HepG2 (cell line): ENCODE measurements around the gene LSM12. TPM values are rescaled to one million over a fixed set of nuclear protein-coding genes. Genes with fewer than 3 reads are reported as not detected.

Experiments
- CHCHD3 ChIP-seq: sonication (generic); formaldehyde crosslinking; IDR thresholded peaks from 2 replicates; pipeline ENCODE4 v1.8.0; 2022; ENCODE audit warnings: mild to moderate bottlenecking, missing genetic modification reagents, moderate library complexity
- ELF1 ChIP-seq: sonication (generic); formaldehyde crosslinking; IDR thresholded peaks from 2 replicates; pipeline ENCODE4 v1.4.0; 2020; ENCODE audit warnings: missing genetic modification reagents
- GABPB1 ChIP-seq: IDR thresholded peaks from 2 replicates; pipeline ENCODE4 v1.6.1; 2016; ENCODE audit warnings: mild to moderate bottlenecking, missing genetic modification reagents, moderate library complexity, missing compliant biosample characterization
- GATAD1 ChIP-seq: IDR thresholded peaks from 2 replicates; pipeline ENCODE4 v1.6.1; 2016; ENCODE audit warnings: missing genetic modification reagents, missing compliant biosample characterization
- GATAD2A ChIP-seq: IDR thresholded peaks from 2 replicates; pipeline ENCODE4 v1.6.1; 2016
- GTF3A ChIP-seq: sonication (generic); formaldehyde crosslinking; conservative IDR thresholded peaks from 2 replicates; pipeline ENCODE4 v1.4.0; 2020; ENCODE audit warnings: mild to moderate bottlenecking, missing genetic modification reagents
- KLF13 ChIP-seq: sonication (generic); formaldehyde crosslinking; IDR thresholded peaks from 2 replicates; pipeline ENCODE4 v1.4.0; 2020; ENCODE audit warnings: mild to moderate bottlenecking, missing genetic modification reagents
- NFYC ChIP-seq: IDR thresholded peaks from 2 replicates; pipeline ENCODE4 v1.6.1; 2016; ENCODE audit warnings: missing genetic modification reagents, missing compliant biosample characterization
- NPAS2 ChIP-seq: sonication (generic); formaldehyde crosslinking; IDR thresholded peaks from 2 replicates; pipeline ENCODE4 v1.8.0; 2022; ENCODE audit warnings: mild to moderate bottlenecking, missing genetic modification reagents, borderline replicate concordance
- RELA ChIP-seq: sonication (generic); formaldehyde crosslinking; IDR thresholded peaks from 2 replicates; pipeline ENCODE4 v1.4.0; 2020; ENCODE audit warnings: missing genetic modification reagents
- SMAD1 ChIP-seq: sonication (generic); formaldehyde crosslinking; IDR thresholded peaks from 2 replicates; pipeline ENCODE4 v1.4.0; 2020; ENCODE audit warnings: missing genetic modification reagents, low read depth, mild to moderate bottlenecking, borderline replicate concordance
- SP2 ChIP-seq: sonication (generic); formaldehyde crosslinking; IDR thresholded peaks from 2 replicates; pipeline ENCODE4 v1.5.1; 2020; ENCODE audit warnings: mild to moderate bottlenecking, missing genetic modification reagents
- TOPORS ChIP-seq: sonication (generic); formaldehyde crosslinking; IDR thresholded peaks from 2 replicates; pipeline ENCODE4 v1.8.0; 2023; ENCODE audit warnings: mild to moderate bottlenecking, missing genetic modification reagents
- ZFAT ChIP-seq: sonication (generic); formaldehyde crosslinking; conservative IDR thresholded peaks from 2 replicates; pipeline ENCODE4 v1.8.1; 2023; ENCODE audit warnings: missing genetic modification reagents, inconsistent platforms
- ZNF17 ChIP-seq: sonication (generic); formaldehyde crosslinking; IDR thresholded peaks from 2 replicates; pipeline ENCODE4 v1.5.0; 2020; ENCODE audit warnings: mild to moderate bottlenecking, missing genetic modification reagents
- ZNF354B ChIP-seq: sonication (generic); formaldehyde crosslinking; IDR thresholded peaks from 2 replicates; pipeline ENCODE4 v1.8.0; 2022; ENCODE audit warnings: mild to moderate bottlenecking, missing genetic modification reagents
- ZNF549 ChIP-seq: sonication (generic); formaldehyde crosslinking; IDR thresholded peaks from 2 replicates; pipeline ENCODE4 v1.5.0; 2020; ENCODE audit warnings: missing genetic modification reagents
- ZNF629 ChIP-seq: sonication (generic); formaldehyde crosslinking; conservative IDR thresholded peaks from 2 replicates; pipeline ENCODE4 v1.5.0; 2020; ENCODE audit warnings: missing genetic modification reagents
- ZNF703 ChIP-seq: sonication (generic); formaldehyde crosslinking; IDR thresholded peaks from 2 replicates; pipeline ENCODE4 v1.5.1; 2020; ENCODE audit warnings: missing genetic modification reagents, mild to moderate bottlenecking, moderate library complexity, borderline replicate concordance
- polyA plus RNA-seq, 8 experiments: library from polyadenylated mRNA; depleted of rRNA in 3 of 8; stranded (reverse) in 7 of 8; unstranded in 1 of 8; fragments of >200 nt; fragmentation: Illumina TruSeq in 4 of 8; extraction: Trizol in 4 of 8; gene quantifications; 2 replicates each; pipeline versions ENCODE4 v1.2.1 to v1.2.3, GENCODE V29; 2011 to 2016; ENCODE audit warnings: low read depth in 4 of 8, missing spikeins in 1 of 8, mixed read lengths in 1 of 8; ENCODE audit not compliant: insufficient read depth in 1 of 8
- total RNA-seq, 5 experiments: library from RNA; depleted of rRNA; stranded (reverse); fragments of >200 nt; fragmentation: Illumina TruSeq; extraction: Trizol; gene quantifications; 2 replicates each; pipeline ENCODE4 v1.2.3, GENCODE V29; 2016; ENCODE audit warnings: low read depth in 1 of 5
- TF ChIP-seq, protein P1 (sequence below): IDR thresholded peaks from 2 replicates; pipeline ENCODE4 v1.6.1; 2016; ENCODE audit warnings: missing compliant biosample characterization, missing genetic modification reagents, borderline replicate concordance
- TF ChIP-seq, protein P2 (sequence below): sonication (generic); formaldehyde crosslinking; IDR thresholded peaks from 2 replicates; pipeline ENCODE4 v1.4.0; 2020; ENCODE audit warnings: mild to moderate bottlenecking, low read depth, missing genetic modification reagents
- TF ChIP-seq, protein P3 (sequence below): sonication (generic); formaldehyde crosslinking; IDR thresholded peaks from 2 replicates; pipeline ENCODE4 v1.4.0; 2020; ENCODE audit warnings: missing genetic modification reagents, low read depth, mild to moderate bottlenecking, borderline replicate concordance
- TF ChIP-seq, protein P4 (sequence below): IDR thresholded peaks from 2 replicates; pipeline ENCODE4 v1.6.1; 2016; ENCODE audit warnings: mild to moderate bottlenecking, missing biosample characterization, missing genetic modification reagents
- TF ChIP-seq, protein P5 (sequence below): sonication (generic); formaldehyde crosslinking; IDR thresholded peaks from 2 replicates; pipeline ENCODE4 v1.8.0; 2022; ENCODE audit warnings: missing genetic modification reagents, low read depth, mild to moderate bottlenecking, borderline replicate concordance
- TF ChIP-seq, protein P6 (sequence below): sonication (generic); formaldehyde crosslinking; IDR thresholded peaks from 2 replicates; pipeline ENCODE4 v1.4.0; 2020; ENCODE audit warnings: missing genetic modification reagents

Gene LSM12
- total and polyA plus RNA-seq, 2 of the 13 experiments (the other 11 are each of a cell fraction or from before 2014, with no cell fraction given), result 52.8 to 55.7 TPM

DNA sequence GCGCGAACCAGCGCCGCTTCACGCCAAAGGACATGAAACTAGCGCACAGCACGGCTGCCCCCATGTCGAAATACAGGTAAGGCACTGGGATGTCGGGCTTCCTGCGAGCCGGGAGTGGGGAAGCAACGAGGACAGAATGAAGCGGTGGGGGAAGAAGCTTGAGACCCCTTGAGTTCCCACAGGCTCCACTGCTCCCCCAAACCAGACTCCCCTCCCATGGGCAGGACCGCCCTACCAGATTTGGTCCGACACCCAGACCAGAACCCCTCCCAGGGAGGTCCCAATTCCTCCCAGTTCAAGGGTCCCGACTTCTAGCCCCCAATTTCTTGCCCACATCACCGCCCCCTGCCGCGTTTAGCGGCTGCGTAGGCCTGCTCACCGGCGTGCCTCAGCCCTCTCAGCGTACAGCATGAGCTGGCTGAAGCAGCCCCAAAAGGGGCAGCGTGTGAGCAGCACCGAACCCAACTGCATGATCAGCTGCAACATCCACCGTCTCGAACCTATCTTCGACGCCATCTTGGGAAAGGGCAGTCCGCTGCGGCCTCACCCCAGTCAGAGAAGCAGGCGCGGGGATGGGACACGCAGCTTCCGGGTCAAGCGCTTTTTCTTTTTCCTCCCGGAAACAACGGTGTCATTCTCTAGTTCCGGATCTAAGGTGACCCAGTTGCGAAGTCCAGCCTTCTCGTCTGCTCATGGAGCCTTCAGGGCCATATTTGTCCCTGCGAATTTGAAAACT lies 51.9 kb downstream of the LSM12 start, which contains the start of gene TMEM101 (continued):
- peak; percentile 70 for TF ChIP-seq NFYC (CRISPR knock-in tag)
- TF ChIP-seq KLF13 (CRISPR knock-in tag), result 0 out of 2 replicates have a peak, but pooled peaks have one; percentile 25
- TF ChIP-seq ZNF17 (CRISPR knock-in tag), result no peak
- peak; percentile 91 for TF ChIP-seq GATAD2A
- TF ChIP-seq, protein P1, sequence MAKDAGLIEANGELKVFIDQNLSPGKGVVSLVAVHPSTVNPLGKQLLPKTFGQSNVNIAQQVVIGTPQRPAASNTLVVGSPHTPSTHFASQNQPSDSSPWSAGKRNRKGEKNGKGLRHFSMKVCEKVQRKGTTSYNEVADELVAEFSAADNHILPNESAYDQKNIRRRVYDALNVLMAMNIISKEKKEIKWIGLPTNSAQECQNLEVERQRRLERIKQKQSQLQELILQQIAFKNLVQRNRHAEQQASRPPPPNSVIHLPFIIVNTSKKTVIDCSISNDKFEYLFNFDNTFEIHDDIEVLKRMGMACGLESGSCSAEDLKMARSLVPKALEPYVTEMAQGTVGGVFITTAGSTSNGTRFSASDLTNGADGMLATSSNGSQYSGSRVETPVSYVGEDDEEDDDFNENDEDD (CRISPR knock-in tag), result peak; percentile 86
- peak; percentile 100 for TF ChIP-seq GABPB1
- TF ChIP-seq ZNF629 (CRISPR knock-in tag), result peak; percentile 28; the same call in 1 of the 2 replicates
- peak; percentile 96; the same call in 1 of the 2 replicates for TF ChIP-seq SMAD1 (CRISPR knock-in tag)
- no peak for TF ChIP-seq ZFAT (CRISPR knock-in tag)
- TF ChIP-seq SP2 (CRISPR knock-in tag), result peak; percentile 74
- peak; percentile 78 for TF ChIP-seq CHCHD3 (CRISPR knock-in tag)
- TF ChIP-seq ZNF549 (CRISPR knock-in tag), result no peak
- TF ChIP-seq, protein P2, sequence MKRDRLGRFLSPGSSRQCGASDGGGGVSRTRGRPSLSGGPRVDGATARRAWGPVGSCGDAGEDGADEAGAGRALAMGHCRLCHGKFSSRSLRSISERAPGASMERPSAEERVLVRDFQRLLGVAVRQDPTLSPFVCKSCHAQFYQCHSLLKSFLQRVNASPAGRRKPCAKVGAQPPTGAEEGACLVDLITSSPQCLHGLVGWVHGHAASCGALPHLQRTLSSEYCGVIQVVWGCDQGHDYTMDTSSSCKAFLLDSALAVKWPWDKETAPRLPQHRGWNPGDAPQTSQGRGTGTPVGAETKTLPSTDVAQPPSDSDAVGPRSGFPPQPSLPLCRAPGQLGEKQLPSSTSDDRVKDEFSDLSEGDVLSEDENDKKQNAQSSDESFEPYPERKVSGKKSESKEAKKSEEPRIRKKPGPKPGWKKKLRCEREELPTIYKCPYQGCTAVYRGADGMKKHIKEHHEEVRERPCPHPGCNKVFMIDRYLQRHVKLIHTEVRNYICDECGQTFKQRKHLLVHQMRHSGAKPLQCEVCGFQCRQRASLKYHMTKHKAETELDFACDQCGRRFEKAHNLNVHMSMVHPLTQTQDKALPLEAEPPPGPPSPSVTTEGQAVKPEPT, result peak; percentile 93
- TF ChIP-seq RELA (CRISPR knock-in tag), result peak; percentile 83; the same call in 1 of the 2 replicates
- TF ChIP-seq, protein P3, sequence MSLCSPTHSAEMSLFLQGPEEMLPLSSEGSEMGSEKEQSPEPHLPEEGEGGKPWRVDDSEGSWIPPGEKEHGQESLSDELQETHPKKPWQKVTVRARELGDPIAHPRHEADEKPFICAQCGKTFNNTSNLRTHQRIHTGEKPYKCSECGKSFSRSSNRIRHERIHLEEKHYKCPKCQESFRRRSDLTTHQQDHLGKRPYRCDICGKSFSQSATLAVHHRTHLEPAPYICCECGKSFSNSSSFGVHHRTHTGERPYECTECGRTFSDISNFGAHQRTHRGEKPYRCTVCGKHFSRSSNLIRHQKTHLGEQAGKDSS (CRISPR knock-in tag), result peak; percentile 95
- peak; percentile 99 for TF ChIP-seq GATAD1
- no peak for TF ChIP-seq ZNF703 (CRISPR knock-in tag)
- TF ChIP-seq GTF3A (CRISPR knock-in tag), result peak; percentile 98
- TF ChIP-seq TOPORS (CRISPR knock-in tag), result peak; percentile 96
- no peak for TF ChIP-seq NPAS2 (CRISPR knock-in tag)
- TF ChIP-seq ZNF354B, result no peak; the same call in 1 of the 2 replicates
- TF ChIP-seq, protein P4, sequence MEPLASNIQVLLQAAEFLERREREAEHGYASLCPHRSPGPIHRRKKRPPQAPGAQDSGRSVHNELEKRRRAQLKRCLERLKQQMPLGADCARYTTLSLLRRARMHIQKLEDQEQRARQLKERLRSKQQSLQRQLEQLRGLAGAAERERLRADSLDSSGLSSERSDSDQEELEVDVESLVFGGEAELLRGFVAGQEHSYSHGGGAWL (CRISPR knock-in tag), result peak; percentile 58; the same call in 1 of the 2 replicates
- TF ChIP-seq, protein P5, sequence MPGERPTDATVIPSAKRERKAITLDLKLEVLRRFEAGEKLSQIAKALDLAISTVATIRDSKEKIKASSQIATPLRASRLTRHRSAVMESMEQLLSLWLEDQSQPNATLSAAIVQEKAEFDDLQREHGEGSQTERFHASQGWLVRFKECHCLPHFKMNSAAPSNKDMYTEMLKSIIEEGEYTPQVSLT (CRISPR knock-in tag), result no peak
- TF ChIP-seq, protein P6, sequence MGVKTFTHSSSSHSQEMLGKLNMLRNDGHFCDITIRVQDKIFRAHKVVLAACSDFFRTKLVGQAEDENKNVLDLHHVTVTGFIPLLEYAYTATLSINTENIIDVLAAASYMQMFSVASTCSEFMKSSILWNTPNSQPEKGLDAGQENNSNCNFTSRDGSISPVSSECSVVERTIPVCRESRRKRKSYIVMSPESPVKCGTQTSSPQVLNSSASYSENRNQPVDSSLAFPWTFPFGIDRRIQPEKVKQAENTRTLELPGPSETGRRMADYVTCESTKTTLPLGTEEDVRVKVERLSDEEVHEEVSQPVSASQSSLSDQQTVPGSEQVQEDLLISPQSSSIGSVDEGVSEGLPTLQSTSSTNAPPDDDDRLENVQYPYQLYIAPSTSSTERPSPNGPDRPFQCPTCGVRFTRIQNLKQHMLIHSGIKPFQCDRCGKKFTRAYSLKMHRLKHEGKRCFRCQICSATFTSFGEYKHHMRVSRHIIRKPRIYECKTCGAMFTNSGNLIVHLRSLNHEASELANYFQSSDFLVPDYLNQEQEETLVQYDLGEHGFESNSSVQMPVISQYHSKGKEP (CRISPR knock-in tag), result no peak
- peak; percentile 98 for TF ChIP-seq ELF1 (CRISPR knock-in tag)
